HG02852 (cell line): ENCODE measurements around the gene ACBD4.

Experiments
- ATAC-seq: cut with Tn5 transposase; IDR thresholded peaks from one replicate; pipeline ENCODE4 v1.9.1; 2021; ENCODE audit warnings: mild to moderate bottlenecking, moderate library complexity; ENCODE audit not compliant: unreplicated experiment

ACBD4 gene

DNA sequence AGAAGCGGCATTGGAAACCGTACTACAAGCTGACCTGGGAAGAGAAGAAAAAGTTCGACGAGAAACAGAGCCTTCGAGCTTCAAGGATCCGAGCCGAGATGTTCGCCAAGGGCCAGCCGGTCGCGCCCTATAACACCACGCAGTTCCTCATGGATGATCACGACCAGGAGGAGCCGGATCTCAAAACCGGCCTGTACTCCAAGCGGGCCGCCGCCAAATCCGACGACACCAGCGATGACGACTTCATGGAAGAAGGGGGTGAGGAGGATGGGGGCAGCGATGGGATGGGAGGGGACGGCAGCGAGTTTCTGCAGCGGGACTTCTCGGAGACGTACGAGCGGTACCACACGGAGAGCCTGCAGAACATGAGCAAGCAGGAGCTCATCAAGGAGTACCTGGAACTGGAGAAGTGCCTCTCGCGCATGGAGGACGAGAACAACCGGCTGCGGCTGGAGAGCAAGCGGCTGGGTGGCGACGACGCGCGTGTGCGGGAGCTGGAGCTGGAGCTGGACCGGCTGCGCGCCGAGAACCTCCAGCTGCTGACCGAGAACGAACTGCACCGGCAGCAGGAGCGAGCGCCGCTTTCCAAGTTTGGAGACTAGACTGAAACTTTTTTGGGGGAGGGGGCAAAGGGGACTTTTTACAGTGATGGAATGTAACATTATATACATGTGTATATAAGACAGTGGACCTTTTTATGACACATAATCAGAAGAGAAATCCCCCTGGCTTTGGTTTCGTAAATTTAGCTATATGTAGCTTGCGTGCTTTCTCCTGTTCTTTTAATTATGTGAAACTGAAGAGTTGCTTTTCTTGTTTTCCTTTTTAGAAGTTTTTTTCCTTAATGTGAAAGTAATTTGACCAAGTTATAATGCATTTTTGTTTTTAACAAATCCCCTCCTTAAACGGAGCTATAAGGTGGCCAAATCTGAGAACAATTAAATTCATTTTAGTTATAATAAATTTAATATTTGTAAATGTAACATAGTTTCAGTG is 14.5 kb downstream of the ACBD4 start:
- no peak for ATAC-seq

DNA sequence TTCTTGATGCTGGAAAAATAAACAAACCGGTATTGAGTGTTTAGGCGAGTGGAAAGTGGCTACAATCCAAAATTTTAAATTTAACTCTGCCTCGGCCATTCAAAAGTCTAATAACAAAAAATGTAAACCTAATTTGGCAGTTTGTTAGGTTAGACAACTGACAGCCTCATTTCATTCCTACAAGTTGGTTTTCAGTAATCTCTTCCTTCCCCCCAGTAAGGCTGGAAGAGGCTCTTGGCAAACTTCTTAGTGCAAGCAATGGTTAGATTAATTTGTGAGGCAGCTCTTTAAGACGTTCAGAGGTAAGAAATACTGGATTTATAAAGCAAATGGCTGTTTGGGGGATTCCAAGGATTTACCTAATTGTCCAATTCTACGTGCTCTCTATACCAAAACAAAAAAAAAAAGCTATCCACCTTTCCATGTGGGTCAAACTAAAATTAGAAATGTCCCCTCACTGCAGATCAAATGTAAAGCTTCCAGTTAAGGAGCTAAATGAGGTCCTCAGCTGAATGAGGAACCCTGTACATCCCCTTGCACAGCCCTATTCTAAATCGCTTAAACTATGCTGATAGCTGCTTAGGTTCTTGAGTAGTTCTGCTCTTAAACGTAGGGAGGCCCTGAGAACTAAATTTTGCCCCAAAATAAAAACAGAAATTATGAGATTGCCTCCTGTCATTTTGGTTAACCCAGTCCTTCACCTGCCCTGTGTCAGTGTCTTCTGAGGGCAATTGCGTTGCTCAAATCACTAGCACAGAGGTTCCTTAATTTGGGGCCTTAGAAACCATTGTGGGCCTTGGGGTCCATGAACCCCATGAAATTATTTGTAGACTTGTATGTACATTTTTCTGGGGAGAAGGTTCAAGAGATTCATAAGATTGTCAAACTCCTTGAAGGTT is 15.7 kb downstream of the ACBD4 start:
- no peak for ATAC-seq

DNA sequence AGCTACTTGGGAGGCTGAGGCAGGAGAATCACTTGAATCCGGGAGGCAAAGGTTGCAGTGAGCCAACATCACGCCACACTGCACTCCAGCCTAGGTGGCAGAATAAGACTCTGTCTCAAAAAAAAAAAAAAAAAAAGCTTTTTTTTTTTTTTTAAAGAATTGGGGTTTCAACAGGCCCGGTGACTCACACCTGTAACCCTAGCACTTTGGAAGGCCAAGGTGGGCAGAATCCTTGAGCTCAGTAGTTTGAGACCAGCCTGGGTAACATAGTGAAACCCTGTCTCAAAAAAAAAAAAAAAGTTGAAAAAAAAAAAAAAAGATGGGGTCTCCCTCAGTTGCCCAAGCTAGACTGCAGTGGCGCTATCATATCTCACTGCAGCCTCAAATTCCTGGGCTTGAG is 19.5 kb downstream of the ACBD4 start:
- no peak for ATAC-seq

DNA sequence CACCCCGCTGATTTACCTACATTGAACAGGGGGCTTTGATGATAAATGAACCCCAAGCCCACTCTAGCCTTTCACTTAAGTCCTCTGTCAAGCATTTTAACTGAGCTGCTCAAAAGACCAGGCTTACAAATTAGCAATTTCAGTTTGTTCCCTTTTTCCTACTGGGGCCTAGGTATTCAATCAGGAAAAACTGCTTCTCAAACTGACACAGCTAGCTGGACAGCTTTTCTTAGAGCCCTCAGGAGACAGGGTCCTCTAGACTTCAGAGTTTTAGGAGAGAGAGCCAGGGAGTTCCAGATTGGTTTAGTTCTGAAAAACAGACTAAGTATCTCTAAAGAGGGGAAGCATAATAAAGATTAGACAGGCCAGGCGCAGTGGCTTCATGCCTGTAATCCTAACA is 20.0 kb downstream of the ACBD4 start:
- ATAC-seq: no peak

DNA sequence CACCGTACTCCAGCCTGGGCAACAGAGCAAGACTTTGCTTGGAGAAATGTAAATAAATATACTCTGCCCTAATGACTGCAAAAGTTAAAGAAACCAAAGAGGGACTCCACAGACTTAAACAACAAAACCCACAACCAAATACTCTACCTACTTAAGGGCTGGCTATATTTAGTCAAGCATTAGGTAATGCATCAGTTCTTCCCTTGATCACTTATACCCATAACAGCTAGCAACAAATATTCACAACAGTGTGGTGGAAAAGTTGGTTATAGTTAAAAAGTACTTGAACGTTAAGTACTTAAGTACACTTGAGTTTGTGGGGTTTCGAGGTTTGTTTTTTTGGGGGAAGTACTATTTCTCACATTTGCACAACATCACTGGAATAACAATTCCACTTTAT is 20.8 kb downstream of the ACBD4 start:
- ATAC-seq: no peak

DNA sequence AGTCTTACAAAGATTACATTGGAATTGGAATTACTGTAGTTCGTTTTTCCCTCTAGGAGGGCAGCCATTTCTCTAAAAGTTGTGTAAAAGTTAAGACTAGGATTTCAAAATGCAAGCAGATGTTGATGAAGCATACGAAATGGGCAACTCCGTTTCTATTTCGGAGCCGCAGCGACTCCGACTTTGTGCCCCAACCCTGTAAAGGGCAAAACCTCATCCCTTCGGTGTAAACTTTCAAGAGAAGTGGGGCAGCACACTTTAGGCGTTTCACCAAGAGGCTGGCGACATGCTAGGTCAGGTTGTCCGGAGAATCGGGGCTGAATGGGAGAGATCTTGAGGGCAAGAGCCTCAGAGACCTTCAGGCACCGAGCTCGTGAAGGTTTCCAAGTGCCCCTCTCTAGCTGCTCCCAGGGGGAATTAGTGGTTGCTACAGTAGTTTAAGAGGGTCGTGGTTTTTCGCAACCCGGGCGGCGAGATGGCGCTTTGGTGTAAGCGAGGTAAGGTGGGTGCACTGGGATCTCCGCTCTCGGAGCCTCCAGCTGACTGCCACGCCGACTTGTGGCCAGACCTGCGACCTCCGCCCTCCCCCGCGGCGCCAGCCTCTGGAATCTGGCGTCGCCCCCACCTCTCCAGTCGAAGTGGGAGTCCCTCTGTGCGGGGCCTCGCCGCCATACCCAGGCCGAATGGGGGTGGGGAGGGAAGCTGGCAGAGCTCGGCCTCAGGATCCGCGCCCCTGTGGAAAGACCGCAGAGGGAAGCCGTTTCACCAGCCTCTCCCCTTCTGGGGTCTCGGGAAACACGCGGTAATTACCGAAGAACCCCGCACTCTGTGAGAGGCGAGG is 25.2 kb downstream of the ACBD4 start:
- ATAC-seq: peak; percentile 17

DNA sequence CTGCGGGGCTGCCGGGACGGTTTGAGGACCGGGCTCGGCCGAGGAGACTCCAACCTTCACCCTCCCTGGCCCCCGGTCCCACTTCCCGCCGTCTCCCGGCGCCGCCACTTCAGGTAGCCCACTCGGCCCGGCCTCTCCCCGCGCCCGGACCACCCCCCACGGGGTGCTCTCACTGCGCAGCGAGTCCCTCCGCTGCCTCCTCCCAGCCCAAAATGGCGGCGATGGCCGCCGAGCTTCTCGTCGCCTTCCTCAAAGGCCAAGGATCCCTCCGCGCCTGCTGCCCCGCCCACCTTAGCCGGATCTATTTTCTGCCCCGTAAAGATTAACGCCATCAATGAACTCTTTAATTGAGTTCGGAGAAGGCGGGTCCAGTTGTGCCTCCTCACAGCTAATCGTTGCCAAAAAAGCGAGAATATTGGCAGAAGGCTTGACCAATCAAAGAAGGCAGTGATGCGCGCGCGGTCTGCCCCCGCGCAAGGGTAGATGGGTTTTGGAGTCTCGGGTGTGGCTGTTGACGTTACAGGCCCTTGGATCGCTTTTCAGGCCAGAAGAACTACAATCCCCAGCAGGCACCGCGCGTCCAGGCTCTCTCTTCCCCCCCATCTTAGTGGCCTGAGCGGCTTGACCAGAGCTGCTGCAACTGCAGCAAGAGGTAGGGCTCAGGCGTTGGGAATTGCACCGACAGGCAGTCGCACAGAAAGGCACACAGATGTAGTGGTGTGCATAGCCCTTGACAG is 26.0 kb downstream of the ACBD4 start, which contains the start of gene HEXIM2:
TSS of gene HEXIM2 (plus strand) at position 588 of the 737 bp plus-strand sequence. CDS start 919 bp downstream, outside the sequence.
- ATAC-seq: peak; percentile 92

DNA sequence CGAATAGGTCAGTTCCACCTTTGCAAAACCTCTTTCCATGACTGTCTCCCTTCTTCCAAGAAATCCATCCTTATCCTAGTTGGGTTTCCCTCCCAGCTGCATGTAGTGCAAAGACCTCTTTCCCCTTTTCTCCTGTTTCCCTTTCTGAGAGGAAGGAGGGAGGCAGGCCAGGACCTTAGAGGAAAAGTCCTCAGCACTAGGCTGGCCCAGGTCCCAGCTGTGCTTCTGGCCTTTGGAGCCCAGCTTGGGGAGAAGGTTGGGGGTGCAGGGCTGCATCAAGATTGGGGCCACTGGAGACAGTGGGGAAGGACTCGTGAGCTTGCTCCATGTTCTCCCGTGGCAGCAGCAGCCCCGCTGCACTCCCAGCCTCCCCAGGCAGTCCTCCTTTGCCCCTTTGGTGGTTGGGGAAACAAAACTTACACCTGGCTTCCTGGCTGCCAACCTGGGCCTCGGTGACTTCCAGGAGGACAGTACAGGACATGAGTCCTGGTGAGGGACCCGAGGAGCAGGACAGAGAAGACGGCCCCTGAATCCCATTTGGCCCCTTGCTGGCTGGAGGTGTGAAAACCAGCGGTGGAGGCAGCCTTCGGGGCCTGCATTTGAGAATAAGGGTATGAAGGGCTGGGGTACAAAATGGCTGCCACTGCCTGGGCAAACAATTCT is 26.7 kb downstream of the ACBD4 start:
- no peak for ATAC-seq

DNA sequence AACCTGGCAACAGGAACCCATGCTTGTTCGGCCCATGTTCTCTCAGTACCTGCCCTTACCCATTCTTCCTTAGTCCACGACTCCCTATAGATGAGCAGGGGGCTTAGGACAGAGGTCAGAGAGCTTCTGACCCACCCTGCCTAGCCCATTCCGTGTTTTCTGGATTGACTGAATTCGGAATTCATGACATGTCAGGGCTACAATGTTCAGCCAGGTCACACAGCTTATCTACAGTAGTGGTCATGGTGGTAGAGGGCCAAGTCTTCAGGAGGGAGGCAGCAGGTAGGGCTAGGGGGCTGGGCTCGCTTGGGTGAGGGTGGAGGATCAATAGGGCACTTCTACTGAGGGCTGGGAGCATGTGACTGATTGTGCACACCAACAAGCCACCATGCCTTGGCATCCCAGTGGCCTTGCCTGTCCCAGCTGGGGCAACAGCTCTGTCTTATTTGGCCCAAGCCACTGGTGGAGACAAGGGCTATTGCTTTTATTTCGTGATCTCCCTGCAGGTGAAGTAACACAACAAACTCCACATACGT is 29.3 kb downstream of the ACBD4 start:
- no peak for ATAC-seq

DNA sequence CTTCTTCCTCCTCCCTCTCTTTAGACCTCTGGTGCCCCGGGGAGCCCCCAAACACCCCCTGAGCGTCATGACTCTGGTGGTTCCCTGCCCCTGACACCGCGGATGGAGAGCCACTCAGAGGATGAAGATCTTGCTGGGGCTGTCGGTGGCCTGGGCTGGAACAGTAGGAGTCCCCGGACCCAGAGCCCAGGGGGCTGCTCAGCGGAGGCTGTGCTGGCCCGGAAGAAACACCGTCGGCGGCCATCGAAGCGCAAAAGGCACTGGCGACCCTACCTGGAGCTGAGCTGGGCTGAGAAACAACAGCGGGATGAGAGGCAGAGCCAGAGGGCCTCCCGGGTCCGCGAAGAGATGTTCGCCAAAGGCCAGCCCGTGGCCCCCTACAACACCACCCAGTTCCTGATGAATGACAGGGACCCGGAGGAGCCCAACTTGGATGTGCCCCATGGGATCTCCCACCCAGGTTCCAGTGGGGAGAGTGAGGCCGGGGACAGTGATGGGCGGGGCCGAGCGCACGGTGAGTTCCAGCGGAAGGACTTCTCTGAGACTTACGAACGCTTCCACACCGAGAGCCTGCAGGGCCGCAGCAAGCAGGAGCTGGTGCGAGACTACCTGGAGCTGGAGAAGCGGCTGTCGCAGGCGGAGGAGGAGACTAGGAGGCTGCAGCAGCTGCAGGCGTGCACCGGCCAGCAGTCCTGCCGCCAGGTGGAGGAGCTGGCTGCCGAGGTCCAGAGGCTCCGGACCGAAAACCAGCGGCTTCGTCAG is 33.7 kb downstream of the ACBD4 start:
- no peak for ATAC-seq

DNA sequence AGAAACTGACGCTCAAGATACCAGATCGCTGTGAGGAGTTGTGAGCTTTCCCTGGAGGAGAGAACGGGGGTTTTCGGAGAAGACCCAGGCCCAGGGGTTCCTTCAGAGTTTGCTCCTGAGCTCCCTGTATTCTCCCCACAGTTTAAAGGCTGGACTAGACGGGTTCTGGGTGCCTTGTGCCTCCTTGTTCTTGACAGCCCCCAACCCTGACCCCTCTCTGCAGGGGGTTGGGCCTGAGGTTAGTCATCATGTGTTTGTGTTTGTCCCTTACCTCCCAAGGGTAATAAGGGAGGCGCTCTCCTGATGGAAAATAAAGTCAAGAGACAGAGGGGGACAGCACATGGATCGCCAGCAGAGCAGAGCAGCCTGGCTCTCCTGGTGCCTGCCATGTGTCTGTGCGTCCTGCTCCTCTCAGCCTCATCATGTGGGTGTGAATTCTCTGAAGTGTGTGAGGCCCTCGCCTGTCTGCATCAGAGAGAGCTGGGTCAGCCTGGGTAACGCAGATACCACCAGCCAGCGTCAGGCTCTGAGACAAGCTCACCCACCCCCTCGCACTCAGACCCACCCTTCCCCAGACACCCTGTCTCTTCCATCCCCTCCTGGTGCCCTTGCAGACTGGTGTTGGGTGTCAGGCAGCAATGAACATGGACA is 34.9 kb downstream of the ACBD4 start:
- no peak for ATAC-seq

DNA sequence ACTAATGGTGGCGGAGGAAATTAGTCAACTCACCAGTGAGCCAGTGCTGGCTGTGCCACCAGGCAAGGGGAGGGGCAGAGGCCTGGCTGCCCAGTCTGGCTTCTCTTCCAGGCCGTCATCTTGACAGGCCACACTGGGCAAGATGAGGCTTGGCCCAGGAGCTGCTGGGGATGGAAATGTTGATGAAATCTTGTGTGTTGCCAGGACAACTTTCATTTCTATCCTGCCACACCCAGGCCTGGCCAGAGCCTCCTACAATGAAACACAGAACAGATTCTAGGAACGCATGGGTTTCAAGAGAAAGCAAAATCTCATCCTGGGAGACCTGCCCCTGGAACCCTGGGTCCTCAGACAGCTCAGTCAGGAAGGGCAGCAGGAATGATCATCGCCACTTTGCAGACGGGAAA is 35.4 kb downstream of the ACBD4 start:
- ATAC-seq: no peak

DNA sequence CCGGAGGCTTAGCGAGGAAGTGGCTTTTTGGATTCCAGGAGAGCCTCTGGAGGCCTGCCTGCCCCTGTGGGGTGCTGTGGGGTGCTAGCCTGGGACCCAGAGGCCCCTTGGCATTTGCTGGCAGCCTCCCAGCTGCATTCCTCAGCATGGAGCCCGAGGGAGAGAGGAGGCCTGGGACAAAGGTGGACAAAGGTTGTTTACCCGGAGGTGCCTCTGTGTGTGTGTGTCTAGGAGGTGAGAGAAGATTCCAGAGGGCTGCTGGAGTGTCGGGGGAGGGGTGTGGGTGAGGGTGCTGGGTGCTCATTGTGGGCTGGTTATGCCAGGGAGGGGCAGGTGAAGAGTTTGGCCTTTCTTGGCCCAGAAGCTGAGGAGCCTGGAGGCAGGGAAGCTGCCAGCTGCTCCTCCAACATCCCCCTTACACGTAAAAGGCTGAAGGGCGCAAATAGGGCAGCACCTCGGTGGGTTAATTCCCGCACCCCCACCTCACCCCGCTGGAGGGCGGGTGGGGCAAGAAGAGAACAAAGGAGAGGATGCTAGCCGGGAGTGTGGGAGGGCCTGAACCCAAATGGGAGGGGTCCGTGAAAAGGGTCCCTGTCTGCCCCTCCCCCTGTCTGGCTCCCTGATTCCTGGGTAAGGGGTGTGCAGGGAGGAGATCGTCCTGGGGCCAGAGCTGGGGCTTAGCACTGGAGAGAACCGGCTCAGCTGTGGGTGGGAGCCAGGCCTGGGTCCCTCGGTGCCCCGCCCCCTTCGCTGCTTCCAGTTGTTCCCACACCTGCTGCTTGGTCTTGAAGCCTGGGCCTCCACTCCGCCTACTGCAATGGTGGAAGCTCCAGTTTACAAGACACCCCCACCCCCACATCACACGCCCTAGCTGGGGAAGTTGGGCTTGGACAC is 36.1 kb downstream of the ACBD4 start:
- ATAC-seq: no peak

DNA sequence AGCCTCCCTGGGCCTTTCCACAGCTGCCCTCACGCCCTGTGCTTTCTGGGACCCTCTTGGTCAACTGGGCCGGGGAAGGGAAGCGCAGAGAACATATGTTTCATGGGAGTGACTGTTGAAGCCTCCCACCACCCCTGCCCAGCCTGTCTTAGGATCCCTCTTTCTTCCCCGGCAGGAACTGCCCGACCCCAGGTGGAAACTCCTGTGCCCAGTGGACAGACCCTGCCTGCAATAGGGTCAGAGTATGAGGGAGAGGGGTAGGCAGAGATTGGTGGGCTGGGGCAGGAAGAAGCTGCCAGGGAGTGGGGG is 36.7 kb downstream of the ACBD4 start:
- ATAC-seq: no peak

DNA sequence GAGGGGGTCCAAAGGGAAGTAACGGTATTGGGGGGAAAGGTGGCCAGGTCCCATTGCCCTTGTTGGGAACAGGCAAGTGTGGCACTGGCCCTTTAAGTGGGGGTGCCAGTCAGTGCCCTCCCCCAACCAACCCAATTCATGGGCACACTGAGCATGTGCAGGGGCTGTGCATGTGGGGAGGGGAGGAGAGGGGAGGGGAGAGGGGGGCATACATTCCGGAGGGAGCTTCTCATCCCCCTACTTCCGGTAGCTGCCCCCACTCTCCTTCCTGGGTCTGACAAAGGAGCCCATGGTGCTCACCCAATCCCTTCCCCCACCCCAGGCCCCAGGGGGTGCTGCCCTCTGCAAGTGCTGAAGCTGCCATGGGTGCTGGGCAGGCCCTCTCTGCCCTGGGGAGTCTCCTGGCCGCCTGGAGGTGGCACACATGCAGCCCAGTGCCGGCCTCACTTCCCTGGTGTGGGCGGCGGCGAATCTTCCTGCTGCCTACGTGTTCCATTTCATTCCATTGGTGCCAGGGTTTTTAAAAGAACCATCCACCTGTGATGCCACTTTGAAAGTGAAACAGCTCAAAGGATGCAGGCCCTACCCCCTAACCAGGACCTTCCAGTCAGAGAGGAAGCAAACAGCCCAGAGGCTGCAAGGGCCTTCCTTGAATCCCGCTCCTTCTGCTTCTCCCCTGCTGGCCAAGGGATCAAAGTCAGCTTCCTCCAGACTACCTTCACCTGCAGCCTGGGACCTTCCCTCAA is 37.2 kb downstream of the ACBD4 start:
- no peak for ATAC-seq

DNA sequence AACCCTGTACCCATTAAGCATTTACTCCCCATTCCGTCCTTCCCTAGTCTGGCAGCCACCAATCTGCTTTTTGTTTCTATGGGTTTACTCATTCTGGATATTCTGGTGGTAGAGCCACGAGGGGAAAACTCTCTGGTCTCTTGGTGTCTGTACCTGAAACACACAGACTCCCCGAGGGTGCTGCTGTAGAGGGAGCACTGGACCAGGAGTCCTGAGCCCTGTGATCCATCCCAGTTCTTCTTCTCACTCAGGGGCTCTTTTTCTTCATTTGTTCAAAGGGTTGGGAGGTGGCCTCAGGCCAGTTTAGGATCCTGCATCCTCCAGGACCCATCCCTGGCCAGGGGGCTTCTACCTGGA is 40.2 kb downstream of the ACBD4 start:
- ATAC-seq: no peak

DNA sequence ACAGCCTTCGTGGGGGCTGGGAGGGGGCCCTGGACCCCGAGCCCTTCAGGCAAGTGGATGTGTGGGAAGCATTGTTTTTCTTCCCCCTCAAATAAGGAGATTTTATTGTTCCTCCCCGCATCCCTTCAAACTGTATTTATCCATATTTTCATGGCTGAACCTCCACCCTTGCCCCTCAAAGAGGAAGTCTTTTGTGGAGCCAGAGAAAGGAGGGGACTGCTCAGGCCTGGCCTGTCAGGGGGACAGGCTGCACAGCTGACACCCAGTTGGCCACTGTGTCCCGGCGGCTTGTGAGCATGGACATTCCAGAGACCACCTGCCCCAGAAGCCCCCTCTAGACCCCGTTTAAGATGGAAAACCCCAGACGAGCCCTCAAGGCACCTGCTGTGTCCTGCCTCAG is 42.1 kb downstream of the ACBD4 start:
- no peak for ATAC-seq
